Measurements from ENCODE around the gene TRAPPC2.

TRAPPC2 gene

GRCh38 chrX:13692771-13693231 lies 41.6 kb downstream of the TRAPPC2 start:
- H3K36me3 ChIP-seq (ENCODE audit: low read depth) = no peaks in the 10 kb centered on the region
- DNase-seq (ENCODE audit: low spot score) (no peak), ATAC-seq (ENCODE audit: low read depth) (no peak)
- TF ChIP-seq CTCF (IDR thresholded peaks at IDR 0.05; ENCODE audit: poor library complexity, severe bottlenecking) = no peak
- H3K4me3 ChIP-seq (ENCODE audit: severe bottlenecking) = no peak overlapping the region
- H3K27ac ChIP-seq (ENCODE audit: poor library complexity, severe bottlenecking) = peak overlapping the region; percentile 28
- no peaks in the 10 kb centered on the region for H3K27me3 ChIP-seq (ENCODE audit: insufficient read depth, poor library complexity, severe bottlenecking)
- no peaks in the 10 kb centered on the region for H3K9me3 ChIP-seq (ENCODE audit: severe bottlenecking)
- H3K4me1 ChIP-seq (ENCODE audit: insufficient read depth, poor library complexity, severe bottlenecking) = peaks cover 23% of the 10 kb centered on the region

- no peaks in the 10 kb centered on the region for H3K36me3 ChIP-seq (ENCODE audit: low read depth)
- ATAC-seq (ENCODE audit: low read depth) (no peak), DNase-seq (ENCODE audit: low spot score) (no peak)
- no peak overlapping the region for H3K27ac ChIP-seq (ENCODE audit: poor library complexity, severe bottlenecking)
- TF ChIP-seq CTCF (IDR thresholded peaks at IDR 0.05; ENCODE audit: poor library complexity, severe bottlenecking) = no peak
- H3K27me3 ChIP-seq (ENCODE audit: insufficient read depth, poor library complexity, severe bottlenecking) = no peaks in the 10 kb centered on the region
- H3K9me3 ChIP-seq (ENCODE audit: severe bottlenecking) = no peaks in the 10 kb centered on the region
- H3K4me1 ChIP-seq (ENCODE audit: insufficient read depth, poor library complexity, severe bottlenecking) = peaks cover 23% of the 10 kb centered on the region
- no peak overlapping the region for H3K4me3 ChIP-seq (ENCODE audit: severe bottlenecking)
Observed at GRCh38 chrX:13691841-13692371, 42.5 kb downstream of the TRAPPC2 start.

GRCh38 chrX:13690836-13691235 lies 43.6 kb downstream of the TRAPPC2 start:
- no peaks in the 10 kb centered on the region for H3K27me3 ChIP-seq (ENCODE audit: insufficient read depth, poor library complexity, severe bottlenecking)
- H3K4me3 ChIP-seq (ENCODE audit: severe bottlenecking) = no peak overlapping the region
- ATAC-seq (ENCODE audit: low read depth) (no peak), DNase-seq (ENCODE audit: low spot score) (no peak)
- TF ChIP-seq CTCF (IDR thresholded peaks at IDR 0.05; ENCODE audit: poor library complexity, severe bottlenecking) = peak; percentile 36
- no peaks in the 10 kb centered on the region for H3K36me3 ChIP-seq (ENCODE audit: low read depth)
- H3K4me1 ChIP-seq (ENCODE audit: insufficient read depth, poor library complexity, severe bottlenecking) = peaks cover 23% of the 10 kb centered on the region
- no peak overlapping the region for H3K27ac ChIP-seq (ENCODE audit: poor library complexity, severe bottlenecking)
- H3K9me3 ChIP-seq (ENCODE audit: severe bottlenecking) = no peaks in the 10 kb centered on the region

- Histone ChIP-seq H3K9me3 (ENCODE audit: severe bottlenecking) (no peaks in the 10 kb centered on the region), H3K27ac (ENCODE audit: poor library complexity, severe bottlenecking) (peak overlapping the region; percentile 64), H3K27me3 (ENCODE audit: insufficient read depth, poor library complexity, severe bottlenecking) (no peaks in the 10 kb centered on the region), H3K4me3 (ENCODE audit: severe bottlenecking) (peak overlapping the region; percentile 88), H3K36me3 (ENCODE audit: low read depth) (no peaks in the 10 kb centered on the region), H3K4me1 (ENCODE audit: insufficient read depth, poor library complexity, severe bottlenecking) (peaks cover 26% of the 10 kb centered on the region)
- no peak for TF ChIP-seq CTCF (IDR thresholded peaks at IDR 0.05; ENCODE audit: poor library complexity, severe bottlenecking)
- ATAC-seq (ENCODE audit: low read depth) (no peak), DNase-seq (ENCODE audit: low spot score) (no peak)
Observed at GRCh38 chrX:13689741-13690211, 44.6 kb downstream of the TRAPPC2 start.

- DNase-seq (ENCODE audit: low spot score) (peak; percentile 62), ATAC-seq (ENCODE audit: low read depth) (peak; percentile 85)
- Histone ChIP-seq H3K4me1 (ENCODE audit: insufficient read depth, poor library complexity, severe bottlenecking) (peaks cover 24% of the 10 kb centered on the region), H3K27ac (ENCODE audit: poor library complexity, severe bottlenecking) (peak within 1 kb of the TSS; percentile 64), H3K9me3 (ENCODE audit: severe bottlenecking) (no peaks in the 10 kb centered on the region), H3K4me3 (ENCODE audit: severe bottlenecking) (peak within 1 kb of the TSS; percentile 88), H3K36me3 (ENCODE audit: low read depth) (no peaks in the 10 kb centered on the region), H3K27me3 (ENCODE audit: insufficient read depth, poor library complexity, severe bottlenecking) (no peaks in the 10 kb centered on the region)
- TF ChIP-seq CTCF (IDR thresholded peaks at IDR 0.05; ENCODE audit: poor library complexity, severe bottlenecking) = no peak
Observed at GRCh38 chrX:13688958-13689740, 45.3 kb downstream of the TRAPPC2 start, which contains the start of gene RAB9A. RAB9A (plus strand) TSS chrX:13689128; CDS start chrX:13708747, 19,619 bp downstream.

All from RWPE2 (cell line).